ENCODE data around the gene UGT1A7. TPM values are rescaled to one million over a fixed set of nuclear protein-coding genes. Genes with fewer than 3 reads are reported as not detected.

Gene UGT1A7
- total RNA-seq, 2 donors from 2014 or later = 0.46 TPM; not detected in 1

GRCh38 chr2:233792720-233793119 is 111.0 kb downstream of the UGT1A7 start:
- WGBS = 85% methylated on average over 7 of the region's 7 CpGs
- Histone ChIP-seq H3K27me3 (replicated peaks; ENCODE audit: insufficient read depth) (no peaks in the 10 kb centered on the region), H3K9me3 (no peaks in the 10 kb centered on the region), H3K4me3 (no peak overlapping the region), H3K4me1 (replicated peaks) (no peaks in the 10 kb centered on the region), H3K27ac (no peak overlapping the region), H3K36me3 (no peaks in the 10 kb centered on the region)
- intact Hi-C loops (cut with DNase I) = no loop called here
- TF ChIP-seq POLR2AphosphoS5 (IDR thresholded peaks at IDR 0.05) (no peak), POLR2A (IDR thresholded peaks at IDR 0.05) (no peak)
- TF ChIP-seq, protein P1, sequence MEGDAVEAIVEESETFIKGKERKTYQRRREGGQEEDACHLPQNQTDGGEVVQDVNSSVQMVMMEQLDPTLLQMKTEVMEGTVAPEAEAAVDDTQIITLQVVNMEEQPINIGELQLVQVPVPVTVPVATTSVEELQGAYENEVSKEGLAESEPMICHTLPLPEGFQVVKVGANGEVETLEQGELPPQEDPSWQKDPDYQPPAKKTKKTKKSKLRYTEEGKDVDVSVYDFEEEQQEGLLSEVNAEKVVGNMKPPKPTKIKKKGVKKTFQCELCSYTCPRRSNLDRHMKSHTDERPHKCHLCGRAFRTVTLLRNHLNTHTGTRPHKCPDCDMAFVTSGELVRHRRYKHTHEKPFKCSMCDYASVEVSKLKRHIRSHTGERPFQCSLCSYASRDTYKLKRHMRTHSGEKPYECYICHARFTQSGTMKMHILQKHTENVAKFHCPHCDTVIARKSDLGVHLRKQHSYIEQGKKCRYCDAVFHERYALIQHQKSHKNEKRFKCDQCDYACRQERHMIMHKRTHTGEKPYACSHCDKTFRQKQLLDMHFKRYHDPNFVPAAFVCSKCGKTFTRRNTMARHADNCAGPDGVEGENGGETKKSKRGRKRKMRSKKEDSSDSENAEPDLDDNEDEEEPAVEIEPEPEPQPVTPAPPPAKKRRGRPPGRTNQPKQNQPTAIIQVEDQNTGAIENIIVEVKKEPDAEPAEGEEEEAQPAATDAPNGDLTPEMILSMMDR (IDR thresholded peaks at IDR 0.05) = no peak
- no peak for DNase-seq (ENCODE audit: low spot score)

- no peaks in the 10 kb centered on the region for H3K4me1 ChIP-seq (replicated peaks)
- intact Hi-C loops (cut with DNase I) = no loop called here
- H3K9me3 ChIP-seq = no peaks in the 10 kb centered on the region
- H3K36me3 ChIP-seq = no peaks in the 10 kb centered on the region
- no peak overlapping the region for H3K4me3 ChIP-seq
- no peaks in the 10 kb centered on the region for H3K27me3 ChIP-seq (replicated peaks; ENCODE audit: insufficient read depth)
- no peak overlapping the region for H3K27ac ChIP-seq
- no peak for DNase-seq (ENCODE audit: low spot score)
- TF ChIP-seq POLR2AphosphoS5 (IDR thresholded peaks at IDR 0.05) (no peak), POLR2A (IDR thresholded peaks at IDR 0.05) (no peak)
- TF ChIP-seq, protein P1 (IDR thresholded peaks at IDR 0.05) = no peak
- WGBS = 73% methylated on average over 18 of the region's 18 CpGs
Observed at GRCh38 chr2:233793465-233794127, 111.9 kb downstream of the UGT1A7 start.

DNA sequence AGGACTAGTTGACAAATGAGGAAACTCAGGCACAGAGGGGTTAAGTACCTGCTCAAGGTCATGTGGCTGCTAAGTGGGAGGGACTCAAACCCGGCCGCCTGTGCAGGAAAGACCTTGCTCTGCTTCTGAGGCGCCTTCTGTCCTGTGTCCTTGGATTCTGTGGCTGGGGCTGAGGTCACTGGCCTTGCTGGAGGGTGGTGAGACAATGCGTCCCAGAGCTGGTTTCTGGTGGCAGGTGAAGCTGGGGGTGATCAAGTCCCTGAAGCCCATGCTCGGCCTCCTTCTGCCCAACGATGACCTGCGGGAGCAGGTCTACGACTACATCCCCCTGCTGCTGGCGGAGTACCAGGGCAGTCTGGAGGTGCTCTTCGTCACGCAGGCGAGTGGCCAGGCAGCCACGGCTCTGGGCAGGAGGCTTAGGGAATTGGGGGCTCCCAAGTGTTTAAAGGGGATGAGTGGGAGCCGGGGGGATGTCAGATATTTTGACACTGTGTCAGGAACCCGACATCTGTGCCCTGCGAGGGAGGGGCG is 112.5 kb downstream of the UGT1A7 start:
- intact Hi-C loops (cut with DNase I) = no loop called here
- DNase-seq (ENCODE audit: low spot score) = no peak
- 81% methylated on average over 17 of the region's 17 CpGs for WGBS
- Histone ChIP-seq H3K4me3 (no peak overlapping the region), H3K36me3 (no peaks in the 10 kb centered on the region), H3K27me3 (replicated peaks; ENCODE audit: insufficient read depth) (no peaks in the 10 kb centered on the region), H3K4me1 (replicated peaks) (no peaks in the 10 kb centered on the region), H3K9me3 (no peaks in the 10 kb centered on the region), H3K27ac (no peak overlapping the region)
- TF ChIP-seq POLR2AphosphoS5 (IDR thresholded peaks at IDR 0.05) (no peak), POLR2A (IDR thresholded peaks at IDR 0.05) (no peak)
- TF ChIP-seq, protein P1 (IDR thresholded peaks at IDR 0.05) = no peak

GRCh38 chr2:233795735-233796171 is 114.1 kb downstream of the UGT1A7 start:
- Histone ChIP-seq H3K36me3 (no peaks in the 10 kb centered on the region), H3K27ac (no peak overlapping the region), H3K9me3 (no peaks in the 10 kb centered on the region), H3K4me1 (replicated peaks) (no peaks in the 10 kb centered on the region), H3K27me3 (replicated peaks; ENCODE audit: insufficient read depth) (no peaks in the 10 kb centered on the region), H3K4me3 (no peak overlapping the region)
- no peak for DNase-seq (ENCODE audit: low spot score)
- 91% methylated on average over 13 of the region's 13 CpGs for WGBS
- intact Hi-C loops (cut with DNase I) = no loop called here
- no peak for TF ChIP-seq POLR2AphosphoS5 (IDR thresholded peaks at IDR 0.05)
- no peak for TF ChIP-seq POLR2A (IDR thresholded peaks at IDR 0.05)
- TF ChIP-seq, protein P1 (IDR thresholded peaks at IDR 0.05) = no peak

- Histone ChIP-seq H3K9me3 (no peaks in the 10 kb centered on the region), H3K36me3 (no peaks in the 10 kb centered on the region), H3K27ac (no peak overlapping the region), H3K4me1 (replicated peaks) (no peaks in the 10 kb centered on the region), H3K4me3 (no peak overlapping the region), H3K27me3 (replicated peaks; ENCODE audit: insufficient read depth) (no peaks in the 10 kb centered on the region)
- WGBS = 80% methylated on average over 9 of the region's 9 CpGs
- DNase-seq (ENCODE audit: low spot score) = no peak
- TF ChIP-seq, protein P1 (IDR thresholded peaks at IDR 0.05) = no peak
- TF ChIP-seq POLR2AphosphoS5 (IDR thresholded peaks at IDR 0.05) (no peak), POLR2A (IDR thresholded peaks at IDR 0.05) (no peak)
- intact Hi-C loops (cut with DNase I) = no loop called here
Observed at GRCh38 chr2:233796254-233796653, 114.6 kb downstream of the UGT1A7 start.

Data from prostate gland (tissue), 2 donors.